HG03521 (cell line): ENCODE measurements around the gene C1QTNF12.

Source experiments
- ATAC-seq: cut with Tn5 transposase; IDR thresholded peaks from one replicate; pipeline ENCODE4 v1.9.1; 2021; ENCODE audit warnings: mild to moderate bottlenecking, moderate library complexity; ENCODE audit not compliant: unreplicated experiment

C1QTNF12 gene, protein sequence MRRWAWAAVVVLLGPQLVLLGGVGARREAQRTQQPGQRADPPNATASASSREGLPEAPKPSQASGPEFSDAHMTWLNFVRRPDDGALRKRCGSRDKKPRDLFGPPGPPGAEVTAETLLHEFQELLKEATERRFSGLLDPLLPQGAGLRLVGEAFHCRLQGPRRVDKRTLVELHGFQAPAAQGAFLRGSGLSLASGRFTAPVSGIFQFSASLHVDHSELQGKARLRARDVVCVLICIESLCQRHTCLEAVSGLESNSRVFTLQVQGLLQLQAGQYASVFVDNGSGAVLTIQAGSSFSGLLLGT

DNA sequence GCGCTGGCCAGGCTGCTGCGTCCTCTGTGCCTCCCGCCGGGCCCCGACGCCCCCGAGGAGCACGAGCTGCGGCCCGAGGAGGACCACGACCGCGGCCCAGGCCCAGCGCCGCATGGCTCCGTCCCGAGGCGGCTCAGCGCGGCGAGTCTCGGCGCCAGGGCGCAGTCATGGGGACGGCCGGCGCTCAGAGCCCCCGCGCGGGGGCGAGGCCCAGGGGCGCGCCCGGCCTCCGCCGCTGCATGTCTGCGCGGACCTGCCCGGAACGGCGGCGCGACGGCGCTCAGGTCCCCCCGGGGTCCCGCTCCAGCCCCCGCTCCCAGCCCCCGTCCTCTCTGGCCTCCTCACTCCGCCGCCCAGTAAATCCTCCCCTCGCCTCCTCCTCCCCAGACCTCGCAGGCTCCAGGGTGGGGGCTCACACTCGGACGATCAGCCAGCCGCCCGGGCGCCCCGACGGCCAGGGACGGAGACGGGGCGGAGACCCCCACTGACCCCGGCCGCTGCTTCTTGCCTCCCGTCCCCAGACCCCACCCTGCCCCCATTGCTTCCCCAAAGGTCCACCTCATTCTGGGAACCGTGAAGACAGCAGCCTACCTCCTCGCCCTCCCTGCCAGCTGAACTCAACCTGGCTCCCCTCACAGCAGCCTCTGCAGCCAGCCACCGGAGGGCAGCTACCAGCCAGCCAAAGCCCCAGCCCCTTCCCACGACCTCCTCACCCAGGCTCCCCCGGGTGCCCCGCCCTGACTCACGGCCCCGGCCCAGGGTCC lies at the start of gene C1QTNF12:
TSS of gene C1QTNF12 (minus strand) at position 146 of the 764 bp plus-strand sequence. CDS start at position 114, 32 bp downstream.
- no peak for ATAC-seq

DNA sequence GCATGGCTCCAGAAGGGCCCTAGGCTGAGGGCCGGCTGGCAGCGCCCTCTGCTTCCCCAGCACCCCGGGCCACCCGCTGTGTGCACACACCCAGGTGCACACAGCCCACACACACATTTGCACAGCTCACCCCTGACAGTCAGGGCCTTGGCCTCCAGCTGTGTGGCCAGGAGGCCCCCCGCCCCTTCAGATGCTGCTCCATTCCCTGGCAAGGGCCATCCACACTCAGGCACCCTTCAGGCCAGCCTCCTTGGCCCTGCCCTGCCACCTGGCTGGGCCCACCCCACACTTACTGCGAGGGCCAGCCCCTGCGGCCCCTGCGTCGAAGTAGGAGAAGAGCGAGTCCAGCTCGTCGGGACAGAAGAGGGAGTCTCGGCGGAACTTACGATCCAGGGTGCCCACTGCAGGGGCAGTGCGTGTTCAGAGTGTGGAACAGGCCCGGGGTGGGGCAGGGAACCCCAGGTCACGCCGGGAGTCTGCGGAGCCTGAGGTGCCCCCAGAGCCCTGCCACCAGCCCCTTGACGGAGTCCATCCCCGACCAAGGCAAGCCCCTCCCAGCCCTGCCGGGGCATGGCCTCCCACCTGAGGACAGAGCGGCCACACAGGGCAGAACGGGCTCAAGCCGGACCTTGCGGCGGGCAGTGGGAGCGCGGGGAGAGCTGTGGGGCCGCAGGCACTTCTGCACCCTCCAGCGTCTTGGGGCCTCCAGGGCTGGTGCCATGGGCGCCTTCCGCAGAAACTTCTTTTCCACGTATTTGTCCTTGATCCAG lies 48.8 kb upstream of the C1QTNF12 start:
- no peak for ATAC-seq

DNA sequence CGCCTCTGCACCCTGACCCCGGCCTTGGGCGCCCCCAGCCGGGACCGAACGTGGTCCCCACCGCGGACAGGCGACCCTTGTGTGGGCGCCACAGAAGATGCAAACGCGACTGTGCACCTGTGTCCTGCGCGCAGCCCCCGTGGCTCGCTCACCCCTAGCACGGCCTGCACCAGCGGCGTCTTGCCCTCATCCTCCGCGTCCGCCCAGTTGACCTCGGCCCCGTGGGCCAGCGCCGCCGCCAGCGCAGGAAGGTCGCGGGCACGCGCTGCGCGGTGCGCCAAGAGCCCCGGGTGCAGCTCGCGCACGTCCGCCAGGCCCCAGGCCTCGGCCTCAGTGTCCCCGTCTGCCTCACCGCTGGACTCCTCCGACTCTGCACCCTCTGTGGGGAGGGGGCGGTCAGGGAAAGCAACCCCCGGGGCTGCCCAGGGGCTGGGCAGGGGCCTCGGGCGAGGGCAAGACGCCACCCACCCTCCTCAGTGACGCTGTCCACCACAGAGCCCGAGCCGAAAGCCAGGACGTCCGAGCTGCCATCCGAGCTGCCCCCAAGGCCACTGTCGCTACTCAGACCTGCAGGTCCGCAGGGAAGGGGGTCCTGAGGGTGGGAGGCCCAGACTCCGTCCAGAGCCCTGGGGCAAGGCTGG lies 47.8 kb upstream of the C1QTNF12 start:
- ATAC-seq: no peak

DNA sequence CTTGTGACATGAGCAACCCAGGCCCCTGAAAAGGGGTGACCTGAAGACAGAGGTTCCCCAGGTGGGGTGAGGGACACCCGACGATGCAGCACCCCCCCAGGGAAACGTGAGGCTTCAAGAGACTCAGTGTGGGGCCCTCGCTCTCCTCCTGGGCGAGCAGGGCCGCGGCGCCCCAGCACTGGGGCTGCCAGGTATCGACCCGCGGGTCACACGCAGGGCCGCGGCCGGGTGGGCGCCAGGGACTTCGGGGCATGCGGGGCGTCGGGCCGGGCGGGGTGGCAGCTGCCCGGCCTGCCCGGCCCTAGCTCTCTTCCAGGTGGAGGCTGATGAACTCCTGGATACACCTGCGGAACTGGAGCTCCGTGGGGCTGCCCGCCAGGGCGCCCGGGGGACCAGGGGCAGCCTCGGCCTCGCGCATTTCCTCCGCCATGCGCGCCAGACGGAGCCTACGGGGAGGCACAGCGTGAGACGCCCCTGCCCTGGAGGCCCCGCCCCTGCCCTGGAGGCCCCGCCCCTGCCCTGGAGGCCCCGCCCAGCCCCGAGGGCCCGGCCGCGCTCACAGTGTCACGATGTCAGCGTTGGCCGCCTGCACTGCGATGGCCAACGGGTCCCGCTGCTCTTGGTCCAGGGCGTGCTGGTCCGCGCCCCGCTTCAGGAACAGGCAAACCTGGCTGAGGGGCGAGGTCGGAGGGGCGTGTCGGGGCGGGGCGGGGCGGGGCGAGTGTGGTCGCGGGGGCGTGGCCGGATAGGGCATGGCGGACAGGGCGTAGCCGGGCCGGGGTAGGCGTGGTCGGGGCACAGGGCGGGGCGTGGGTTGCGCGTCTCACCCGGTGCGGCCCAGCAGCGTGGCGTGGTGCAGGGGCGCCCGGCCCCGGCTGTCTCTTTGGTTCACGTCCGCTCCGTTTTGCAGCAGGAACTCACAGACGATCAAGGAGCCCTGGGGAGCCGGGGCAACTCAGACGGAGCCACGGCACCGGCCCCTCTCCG lies 47.0 kb upstream of the C1QTNF12 start:
- ATAC-seq: no peak

DNA sequence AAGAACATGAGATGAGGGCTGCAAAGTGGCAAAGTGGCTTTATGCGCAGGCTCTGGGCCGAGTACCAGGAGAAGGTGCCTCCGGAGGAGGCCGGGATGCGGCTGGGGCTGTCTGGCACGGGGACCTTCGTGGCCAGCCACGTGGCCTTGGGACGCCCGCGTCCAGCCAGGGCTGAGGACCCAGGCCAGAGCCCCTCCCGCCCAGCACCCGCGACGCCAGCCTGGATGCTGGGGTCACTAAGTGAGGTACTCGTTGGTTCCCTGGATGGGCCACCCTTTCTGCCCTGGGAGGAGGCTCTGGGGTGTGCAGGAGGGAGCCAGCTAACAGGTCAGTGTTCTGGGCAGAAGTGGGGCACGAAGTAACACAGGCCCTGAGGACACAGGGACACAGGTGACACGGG lies 46.3 kb upstream of the C1QTNF12 start:
- ATAC-seq: no peak

DNA sequence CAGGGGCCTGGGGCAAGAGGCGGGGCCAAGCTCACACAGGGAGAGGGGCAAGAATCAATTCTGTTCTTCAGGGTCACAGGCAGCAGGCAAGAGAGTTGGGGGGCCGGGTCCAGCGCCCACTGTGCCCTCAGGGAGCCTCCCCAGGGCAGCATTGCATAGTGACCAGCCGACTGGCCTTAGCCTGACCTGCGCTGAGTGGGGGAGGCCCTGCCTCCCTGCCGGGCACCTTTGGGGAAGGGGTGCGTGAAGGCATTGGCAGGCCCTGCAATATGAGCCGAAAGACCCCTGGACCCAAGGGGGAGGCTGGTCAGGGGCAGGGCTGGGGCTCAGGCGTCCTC lies 45.9 kb upstream of the C1QTNF12 start:
- no peak for ATAC-seq

DNA sequence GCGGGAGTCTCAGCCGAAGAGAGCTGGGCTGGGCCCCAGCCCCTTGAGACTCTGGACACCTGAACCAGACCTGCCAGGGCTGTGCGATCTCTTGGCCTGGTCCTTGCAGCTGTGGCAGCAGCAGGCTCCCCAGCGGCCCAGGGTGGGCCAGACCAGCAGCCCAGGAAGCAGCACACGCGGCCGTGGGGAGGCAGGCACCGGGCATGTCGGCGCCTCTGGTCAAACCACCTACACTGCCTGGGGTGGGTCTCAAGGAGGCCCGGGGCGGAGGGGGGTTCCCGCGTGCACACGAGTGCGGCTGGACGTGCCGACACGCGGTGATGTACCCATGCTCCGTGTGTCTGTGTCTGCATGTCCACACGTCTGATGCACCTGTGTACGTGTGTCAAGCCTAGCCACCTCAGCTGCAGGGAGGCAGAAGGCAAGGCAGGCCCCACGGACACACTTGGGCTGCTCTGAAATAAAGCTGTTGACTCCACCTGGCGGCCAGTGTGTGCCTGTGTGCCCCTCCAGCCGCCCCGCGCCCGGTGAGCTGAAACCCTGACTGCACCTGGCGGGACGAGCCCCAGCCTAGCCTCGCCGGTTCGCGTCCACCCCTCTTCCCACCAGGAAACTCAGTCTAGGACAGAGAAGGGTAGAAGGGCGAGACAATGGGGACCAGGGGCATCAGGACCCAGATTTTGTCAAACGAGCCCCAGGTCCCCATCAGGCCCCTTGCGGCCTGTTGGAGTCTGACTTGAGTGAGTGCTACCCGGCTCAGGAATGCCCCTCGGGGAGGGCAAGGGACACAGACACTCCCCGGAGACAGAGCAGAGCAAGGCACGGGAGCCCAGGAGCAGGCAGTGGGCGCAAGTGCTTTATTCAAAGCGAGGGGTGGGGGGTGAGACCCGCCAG lies 45.3 kb upstream of the C1QTNF12 start:
- ATAC-seq: no peak

DNA sequence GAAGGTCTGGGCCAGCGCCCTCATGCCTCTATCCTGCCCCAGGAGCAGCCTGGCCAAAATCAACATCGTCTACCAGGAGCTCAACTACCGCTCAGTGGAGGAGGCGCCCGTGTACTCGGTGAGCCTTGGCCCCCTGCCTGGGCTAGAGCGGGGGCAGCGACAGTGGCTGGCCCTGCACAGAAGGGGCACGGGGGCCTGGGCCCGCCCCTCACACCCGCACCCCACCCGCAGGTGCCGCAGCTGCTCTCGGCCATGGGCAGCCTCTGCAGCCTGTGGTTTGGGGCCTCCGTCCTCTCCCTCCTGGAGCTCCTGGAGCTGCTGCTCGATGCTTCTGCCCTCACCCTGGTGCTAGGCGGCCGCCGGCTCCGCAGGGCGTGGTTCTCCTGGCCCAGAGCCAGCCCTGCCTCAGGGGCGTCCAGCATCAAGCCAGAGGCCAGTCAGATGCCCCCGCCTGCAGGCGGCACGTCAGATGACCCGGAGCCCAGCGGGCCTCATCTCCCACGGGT lies 44.6 kb upstream of the C1QTNF12 start:
- no peak for ATAC-seq

DNA sequence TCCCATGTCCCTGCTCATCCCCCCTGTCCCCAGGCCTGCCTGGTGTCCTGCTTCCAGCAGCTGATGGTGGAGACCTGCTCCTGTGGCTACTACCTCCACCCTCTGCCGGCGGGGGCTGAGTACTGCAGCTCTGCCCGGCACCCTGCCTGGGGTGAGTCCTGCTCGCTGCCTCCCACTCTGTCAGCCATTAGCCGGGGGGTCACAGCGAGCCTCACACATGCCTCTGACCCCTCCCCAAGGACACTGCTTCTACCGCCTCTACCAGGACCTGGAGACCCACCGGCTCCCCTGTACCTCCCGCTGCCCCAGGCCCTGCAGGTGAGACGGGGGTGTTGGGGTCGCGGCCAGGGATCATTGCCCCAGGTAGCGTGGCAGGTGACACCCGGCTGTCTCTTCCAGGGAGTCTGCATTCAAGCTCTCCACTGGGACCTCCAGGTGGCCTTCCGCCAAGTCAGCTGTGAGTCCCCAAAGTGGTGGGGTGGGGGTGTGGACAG lies 43.8 kb upstream of the C1QTNF12 start:
- no peak for ATAC-seq

DNA sequence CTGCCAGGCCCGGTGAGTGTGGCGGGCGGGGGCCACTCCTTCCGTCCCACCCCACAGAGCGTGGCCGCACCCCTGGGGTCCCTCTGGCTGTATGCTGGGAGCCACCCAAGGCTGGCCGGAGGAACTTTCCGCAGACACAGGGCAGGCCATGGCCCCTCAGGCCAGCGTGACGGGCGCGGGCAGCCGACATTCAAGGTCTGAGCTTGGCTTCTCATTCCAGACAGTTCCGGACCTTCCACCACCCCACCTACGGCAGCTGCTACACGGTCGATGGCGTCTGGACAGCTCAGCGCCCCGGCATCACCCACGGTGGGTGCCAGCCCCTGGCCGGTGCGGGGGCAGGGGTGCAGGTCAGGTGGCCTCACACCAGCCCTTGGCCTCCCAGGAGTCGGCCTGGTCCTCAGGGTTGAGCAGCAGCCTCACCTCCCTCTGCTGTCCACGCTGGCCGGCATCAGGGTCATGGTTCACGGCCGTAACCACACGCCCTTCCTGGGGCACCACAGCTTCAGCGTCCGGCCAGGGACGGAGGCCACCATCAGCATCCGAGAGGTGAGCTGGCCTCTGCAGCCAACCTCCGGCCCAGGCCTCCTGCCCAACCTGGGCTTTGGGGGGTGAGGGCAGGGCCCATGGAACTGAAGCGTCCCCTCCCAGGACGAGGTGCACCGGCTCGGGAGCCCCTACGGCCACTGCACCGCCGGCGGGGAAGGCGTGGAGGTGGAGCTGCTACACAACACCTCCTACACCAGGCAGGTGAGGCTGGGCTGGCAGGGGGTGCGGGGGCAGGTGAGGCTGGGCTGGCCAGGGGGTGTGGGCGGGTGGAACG lies 41.0 kb upstream of the C1QTNF12 start:
- ATAC-seq: no peak

DNA sequence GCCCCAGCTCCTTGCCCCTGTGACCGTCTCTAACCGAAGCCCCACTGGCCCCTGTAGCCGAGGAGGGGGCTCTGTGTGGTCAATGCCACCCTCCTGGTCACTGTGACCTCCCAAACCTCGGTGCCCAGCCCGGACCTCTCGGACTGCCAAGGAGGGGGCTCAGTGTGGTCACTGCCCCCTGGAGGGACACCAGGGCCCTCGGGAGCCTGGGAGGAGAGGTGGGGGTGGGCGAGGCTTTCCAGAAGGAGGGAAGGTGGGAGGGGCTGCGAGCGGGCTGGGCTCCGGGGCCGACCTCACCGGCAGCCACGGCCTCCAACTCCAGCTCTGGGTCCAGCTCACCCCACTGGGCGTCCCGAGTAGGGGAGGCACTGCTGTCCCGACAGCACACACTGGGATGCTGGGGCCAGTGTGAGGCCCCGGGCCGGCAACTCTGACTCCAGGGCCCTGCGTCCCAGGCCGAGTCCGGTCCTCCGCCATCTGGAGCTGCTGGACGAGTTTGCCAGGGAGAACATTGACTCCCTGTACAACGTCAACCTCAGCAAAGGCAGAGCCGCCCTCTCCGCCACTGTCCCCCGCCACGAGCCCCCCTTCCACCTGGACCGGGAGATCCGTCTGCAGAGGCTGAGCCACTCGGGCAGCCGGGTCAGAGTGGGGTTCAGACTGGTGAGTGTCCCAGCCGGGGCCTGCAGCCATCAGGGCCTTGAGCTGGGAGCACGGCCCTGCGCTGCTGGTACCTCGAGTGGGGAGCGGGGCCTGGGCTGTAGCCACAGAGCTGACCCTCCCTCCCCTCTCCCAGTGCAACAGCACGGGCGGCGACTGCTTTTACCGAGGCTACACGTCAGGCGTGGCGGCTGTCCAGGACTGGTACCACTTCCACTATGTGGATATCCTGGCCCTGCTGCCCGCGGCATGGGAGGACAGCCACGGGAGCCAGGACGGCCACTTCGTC lies 40.1 kb upstream of the C1QTNF12 start:
- no peak for ATAC-seq

DNA sequence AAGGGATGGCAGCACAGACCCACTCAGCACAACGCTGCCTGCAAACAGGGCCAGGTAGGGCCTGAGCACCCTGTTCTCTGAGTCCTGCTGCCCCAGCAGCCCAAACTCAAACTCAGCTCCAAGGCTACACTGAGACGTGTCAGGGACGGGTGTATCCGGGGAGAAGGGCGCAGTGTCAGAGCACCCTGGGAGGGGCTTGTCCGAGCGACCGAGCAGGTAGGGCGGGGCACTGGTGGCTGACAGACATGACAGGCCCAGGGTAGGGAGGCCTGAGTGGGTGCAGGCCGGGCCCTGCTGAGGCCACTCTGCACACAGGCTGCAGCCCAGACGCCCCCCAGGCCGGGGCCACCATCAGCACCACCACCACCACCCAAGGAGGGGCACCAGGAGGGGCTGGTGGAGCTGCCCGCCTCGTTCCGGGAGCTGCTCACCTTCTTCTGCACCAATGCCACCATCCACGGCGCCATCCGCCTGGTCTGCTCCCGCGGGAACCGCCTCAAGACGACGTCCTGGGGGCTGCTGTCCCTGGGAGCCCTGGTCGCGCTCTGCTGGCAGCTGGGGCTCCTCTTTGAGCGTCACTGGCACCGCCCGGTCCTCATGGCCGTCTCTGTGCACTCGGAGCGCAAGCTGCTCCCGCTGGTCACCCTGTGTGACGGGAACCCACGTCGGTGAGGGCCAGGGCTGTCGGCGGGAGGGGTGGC lies 39.2 kb upstream of the C1QTNF12 start:
- no peak for ATAC-seq

DNA sequence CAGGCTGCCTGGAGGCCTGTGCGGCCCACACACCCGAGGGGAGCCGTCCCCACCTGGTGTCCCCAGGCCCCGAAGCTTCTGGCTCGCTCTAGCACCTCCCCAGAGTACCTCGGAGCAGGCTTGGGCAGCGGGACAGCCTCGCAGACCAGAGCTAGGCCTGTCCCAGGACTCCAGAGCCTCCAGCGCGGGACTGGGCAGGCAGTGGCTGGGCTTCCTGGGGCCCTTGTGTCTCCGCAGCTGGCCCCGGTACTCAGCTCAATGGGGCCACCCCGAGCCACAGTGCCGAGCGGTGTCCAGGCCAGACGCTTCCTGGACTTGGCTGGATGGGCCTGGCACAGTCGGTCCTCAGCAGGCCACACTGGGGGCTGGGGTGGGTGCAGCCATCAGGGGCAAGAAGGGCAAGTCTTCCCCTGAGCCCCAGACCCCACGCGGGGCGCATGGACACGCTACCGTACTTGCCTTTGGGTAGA lies 38.6 kb upstream of the C1QTNF12 start:
- ATAC-seq: no peak

DNA sequence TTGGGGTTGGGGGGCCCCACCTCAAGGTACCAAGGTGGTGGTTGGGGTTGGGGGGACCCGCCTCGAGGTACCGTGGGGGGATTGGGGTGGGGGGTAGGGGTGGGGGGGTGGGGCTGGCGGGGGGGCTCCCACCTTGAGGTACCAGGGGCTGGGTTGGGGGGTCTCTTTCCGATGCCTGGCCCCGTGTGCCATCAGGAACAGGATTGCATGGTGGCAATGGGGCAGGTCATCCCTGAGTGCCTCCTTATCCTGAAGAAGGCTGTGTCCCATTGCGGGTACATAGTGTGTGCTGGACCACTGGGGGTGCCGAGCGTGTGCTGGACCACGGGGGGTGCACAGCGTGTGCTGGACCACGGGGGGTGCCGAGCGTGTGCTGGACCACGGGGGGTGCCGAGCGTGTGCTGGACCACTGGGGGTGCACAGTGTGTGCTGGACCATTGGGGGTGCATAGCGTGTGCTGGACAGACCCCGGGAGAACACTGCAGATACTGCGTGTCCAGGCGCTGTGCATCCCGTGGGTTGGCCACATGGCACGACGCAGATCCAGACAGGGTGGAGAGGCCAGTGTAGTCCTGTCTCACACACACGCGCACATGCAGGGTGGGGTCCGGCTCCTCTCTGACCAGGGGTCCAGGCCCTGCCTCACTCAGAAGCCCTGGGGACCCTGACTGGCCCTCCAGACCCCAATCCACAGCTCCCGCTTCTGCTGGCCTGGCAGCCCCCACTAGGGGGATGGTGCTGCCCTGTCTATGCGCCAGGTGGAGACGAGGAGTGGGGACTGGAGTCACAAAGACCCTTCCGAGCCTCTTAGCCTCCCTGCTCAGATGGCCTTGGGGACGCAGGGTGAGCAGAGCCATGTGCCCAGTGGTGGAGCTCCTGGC lies 37.9 kb upstream of the C1QTNF12 start:
- no peak for ATAC-seq

DNA sequence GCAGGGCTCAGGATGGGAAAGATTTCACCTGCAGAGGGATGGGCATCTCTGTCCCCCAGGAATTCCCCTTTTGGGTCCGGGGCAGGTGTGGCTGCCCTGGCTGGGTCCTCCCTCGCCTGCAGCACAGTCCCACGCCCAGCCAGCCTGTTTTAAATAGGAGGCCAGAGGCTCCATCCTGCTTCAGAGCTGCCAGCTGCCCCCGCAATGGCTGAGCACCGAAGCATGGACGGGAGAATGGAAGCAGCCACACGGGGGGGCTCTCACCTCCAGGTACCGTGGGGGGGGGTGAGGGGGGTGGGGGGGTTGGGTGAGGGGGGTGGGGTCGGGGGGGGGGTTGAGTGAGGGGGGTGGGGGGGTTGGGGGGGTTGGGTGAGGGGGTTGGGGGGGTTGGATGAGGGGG lies 37.3 kb upstream of the C1QTNF12 start:
- no peak for ATAC-seq
